A673 (cell line): ENCODE measurements around the gene TAGLN2.

Experiments used
- CTCF ChIP-seq: fragments of 300-800, 200-600 bp; sonication (generic); conservative IDR thresholded peaks from 2 replicates; pipeline ENCODE4 v1.5.1; 2017; ENCODE audit warnings: low read depth, mild to moderate bottlenecking, antibody characterized with exemption, low read length, moderate library complexity, mixed read lengths
- EZH2 ChIP-seq: fragments of 200-600 bp; sonication (generic); IDR thresholded peaks from 2 replicates; pipeline ENCODE4 v1.6.1; 2017; ENCODE audit warnings: borderline replicate concordance, low read depth, mild to moderate bottlenecking, mixed read lengths, antibody characterized with exemption, low read length; ENCODE audit not compliant: poor library complexity, severe bottlenecking

- no peak for TF ChIP-seq CTCF
- no peak for TF ChIP-seq EZH2
These were observed 28.5 kb upstream of the TAGLN2 start, which contains the start of gene SLAMF9 for GRCh38 chr1:159953536-159954515.
